Vagina (tissue), 2 donors: ENCODE measurements around the gene DPP6. TPM values are rescaled to one million over a fixed set of nuclear protein-coding genes. Genes with fewer than 3 reads are reported as not detected.
A peak's percentile ranks its signal among the peaks of the same experiment; 100 is the strongest.

ENCODE experiments used
- DNase-seq, 2 donors: peaks; one replicate each; pipeline ENCODE4 v3.0.0-alpha.2; 2017; ENCODE audit errors: extremely low spot score in 2 of 2
- H3K27ac ChIP-seq: fragments of 200-600 bp; sonication (generic); one replicate; pipeline ENCODE4 v1.5.1; 2019
- H3K27me3 ChIP-seq: fragments of 200-600 bp; sonication (generic); one replicate; pipeline ENCODE4 v1.5.1; 2019
- H3K36me3 ChIP-seq, 2 donors: fragments of 200-600 bp; sonication (generic); one replicate each; pipeline ENCODE4 v1.5.1; 2017 to 2019
- H3K4me1 ChIP-seq: fragments of 200-600 bp; sonication (generic); one replicate; pipeline ENCODE4 v1.5.1; 2019
- H3K4me3 ChIP-seq, 2 donors: fragments of 200-600 bp; sonication (generic); 1 replicate in 1 of 2; 2 replicates in 1 of 2; pipeline ENCODE4 v1.5.1; 2016 to 2019
- H3K9me3 ChIP-seq: fragments of 200-600 bp; sonication (generic); one replicate; pipeline ENCODE4 v1.5.1; 2019
- CTCF ChIP-seq, 3 experiments: fragments of 450-650 bp in 2 of 3; fragments of 200-600 bp in 1 of 3; sonication (generic) in 1 of 3; IDR thresholded peaks; one replicate each; pipeline ENCODE4 v1.5.1; 2017 to 2019; ENCODE audit warnings: antibody characterized with exemption in 3 of 3, mild to moderate bottlenecking in 2 of 3, moderate library complexity in 2 of 3
- POLR2A ChIP-seq, 2 donors: fragments of 450-650 bp; IDR thresholded peaks; one replicate each; pipeline ENCODE4 v1.6.1; 2017; ENCODE audit warnings: antibody characterized with exemption in 2 of 2, mild to moderate bottlenecking in 2 of 2, moderate library complexity in 2 of 2
- POLR2AphosphoS5 ChIP-seq, 2 donors: sonication (generic); formaldehyde crosslinking; IDR thresholded peaks; one replicate each; pipeline ENCODE4 v1.9.0; 2017; ENCODE audit warnings: antibody characterized with exemption in 2 of 2, mild to moderate bottlenecking in 2 of 2, low read depth in 1 of 2; ENCODE audit not compliant: insufficient read depth in 1 of 2
- intact Hi-C: fragments of 100-400 bp; cut with DNase I; formaldehyde crosslinking; loops from one replicate; pipeline ENCODE4 v1.15.1; 2023
- total RNA-seq: library from RNA; depleted of rRNA; stranded (reverse); fragments of >200 nt; gene quantifications from one replicate; pipeline ENCODE4 v1.2.3, GENCODE V29; 2016

The DPP6 gene
- total RNA-seq, 1 donor from 2014 or later = 7.9 TPM

GRCh38 chr7:154503962-154504550 lies 451.9 kb downstream of the DPP6 start:
- H3K4me3 ChIP-seq = no peak overlapping the region
- DNase-seq = no peak
- H3K27ac ChIP-seq = no peak overlapping the region
- no peaks in the 10 kb centered on the region for H3K4me1 ChIP-seq
- no peaks in the 10 kb centered on the region for H3K27me3 ChIP-seq
- H3K36me3 ChIP-seq = no peaks in the 10 kb centered on the region
- no peak for TF ChIP-seq POLR2AphosphoS5 (IDR thresholded peaks at IDR 0.05; ENCODE audit: insufficient read depth in 1 of 2, low read depth in 1 of 2)
- no peak for TF ChIP-seq POLR2A (IDR thresholded peaks at IDR 0.05)
- TF ChIP-seq CTCF (IDR thresholded peaks at IDR 0.05) = peak in 1 of 3 experiments; percentile 39
- no peaks in the 10 kb centered on the region for H3K9me3 ChIP-seq
- intact Hi-C loops = no loop called here

GRCh38 chr7:154504918-154505317 lies 452.7 kb downstream of the DPP6 start:
- no peaks in the 10 kb centered on the region for H3K36me3 ChIP-seq
- intact Hi-C loops = no loop called here
- no peak for TF ChIP-seq POLR2A (IDR thresholded peaks at IDR 0.05)
- TF ChIP-seq POLR2AphosphoS5 (IDR thresholded peaks at IDR 0.05; ENCODE audit: insufficient read depth in 1 of 2, low read depth in 1 of 2) = no peak
- no peak for TF ChIP-seq CTCF (IDR thresholded peaks at IDR 0.05)
- H3K9me3 ChIP-seq = no peaks in the 10 kb centered on the region
- DNase-seq = no peak
- no peaks in the 10 kb centered on the region for H3K27me3 ChIP-seq
- H3K4me1 ChIP-seq = no peaks in the 10 kb centered on the region
- no peak overlapping the region for H3K27ac ChIP-seq
- no peak overlapping the region for H3K4me3 ChIP-seq

- intact Hi-C loops = no loop called here
- no peaks in the 10 kb centered on the region for H3K9me3 ChIP-seq
- no peak overlapping the region for H3K4me3 ChIP-seq
- no peak for TF ChIP-seq POLR2AphosphoS5 (IDR thresholded peaks at IDR 0.05; ENCODE audit: insufficient read depth in 1 of 2, low read depth in 1 of 2)
- TF ChIP-seq POLR2A (IDR thresholded peaks at IDR 0.05) = no peak
- no peak for TF ChIP-seq CTCF (IDR thresholded peaks at IDR 0.05)
- no peaks in the 10 kb centered on the region for H3K36me3 ChIP-seq
- H3K27me3 ChIP-seq = no peaks in the 10 kb centered on the region
- no peak for DNase-seq
- H3K27ac ChIP-seq = no peak overlapping the region
- H3K4me1 ChIP-seq = no peaks in the 10 kb centered on the region
Measured at GRCh38 chr7:154505362-154505761, 453.2 kb downstream of the DPP6 start.

GRCh38 chr7:154509192-154509591 lies 457.0 kb downstream of the DPP6 start:
- Histone ChIP-seq H3K9me3 (no peaks in the 10 kb centered on the region), H3K27ac (no peak overlapping the region), H3K4me1 (no peaks in the 10 kb centered on the region), H3K4me3 (no peak overlapping the region), H3K27me3 (no peaks in the 10 kb centered on the region), H3K36me3 (no peaks in the 10 kb centered on the region)
- TF ChIP-seq CTCF (IDR thresholded peaks at IDR 0.05) (no peak), POLR2AphosphoS5 (IDR thresholded peaks at IDR 0.05; ENCODE audit: insufficient read depth in 1 of 2, low read depth in 1 of 2) (no peak), POLR2A (IDR thresholded peaks at IDR 0.05) (no peak)
- intact Hi-C loops = no loop called here
- no peak for DNase-seq

- no peak for DNase-seq
- Histone ChIP-seq H3K27ac (no peak overlapping the region), H3K9me3 (no peaks in the 10 kb centered on the region), H3K4me1 (no peaks in the 10 kb centered on the region), H3K4me3 (no peak overlapping the region), H3K27me3 (no peaks in the 10 kb centered on the region), H3K36me3 (no peaks in the 10 kb centered on the region)
- TF ChIP-seq POLR2A (IDR thresholded peaks at IDR 0.05) (no peak), CTCF (IDR thresholded peaks at IDR 0.05) (no peak), POLR2AphosphoS5 (IDR thresholded peaks at IDR 0.05; ENCODE audit: insufficient read depth in 1 of 2, low read depth in 1 of 2) (no peak)
- intact Hi-C loops = no loop called here
Measured at GRCh38 chr7:154512121-154512833, 460.1 kb downstream of the DPP6 start.
